Subcutaneous abdominal adipose tissue (tissue), 5 donors: ENCODE data around the gene RNF40.
A peak's percentile ranks its signal among the peaks of the same experiment; 100 is the strongest.
"Not testable (repeated sequence)": the region's sequence is repeated elsewhere in the genome, so short reads cannot be mapped to it uniquely, and the experiment has no call there.

Experiments used
- H3K27ac ChIP-seq: one replicate; pipeline ENCODE4 v1.7.0; 2013; ENCODE audit warnings: low read depth, mild to moderate bottlenecking, inconsistent platforms, low read length, moderate library complexity
- H3K27me3 ChIP-seq, 5 donors: one replicate each; pipeline ENCODE4 v1.7.0; 2013; ENCODE audit warnings: low read length in 5 of 5, inconsistent platforms in 1 of 5; ENCODE audit not compliant: control insufficient read depth in 5 of 5, insufficient read depth in 4 of 5
- H3K36me3 ChIP-seq, 5 donors: one replicate each; pipeline ENCODE4 v1.7.0; 2013; ENCODE audit warnings: low read length in 5 of 5; ENCODE audit not compliant: control insufficient read depth in 5 of 5, insufficient read depth in 5 of 5
- H3K4me1 ChIP-seq, 5 donors: one replicate each; pipeline ENCODE4 v1.7.0; 2013; ENCODE audit warnings: low read length in 5 of 5, mild to moderate bottlenecking in 3 of 5, moderate library complexity in 1 of 5; ENCODE audit not compliant: control insufficient read depth in 5 of 5, insufficient read depth in 5 of 5
- H3K4me3 ChIP-seq, 5 donors: one replicate each; pipeline ENCODE4 v1.7.0; 2013; ENCODE audit warnings: low read length in 5 of 5, low read depth in 1 of 5
- H3K9ac ChIP-seq, 5 donors: one replicate each; pipeline ENCODE4 v1.7.0; 2013; ENCODE audit warnings: low read length in 5 of 5, mild to moderate bottlenecking in 4 of 5, moderate library complexity in 3 of 5
- H3K9me3 ChIP-seq, 5 donors: one replicate each; pipeline ENCODE4 v1.7.0; 2013; ENCODE audit warnings: low read length in 5 of 5; ENCODE audit not compliant: control insufficient read depth in 5 of 5
- donor health status: healthy.
- donor health status: healthy.
- donor health status: healthy.
- donor health status: healthy.
- donor health status: healthy.

The RNF40 gene

DNA sequence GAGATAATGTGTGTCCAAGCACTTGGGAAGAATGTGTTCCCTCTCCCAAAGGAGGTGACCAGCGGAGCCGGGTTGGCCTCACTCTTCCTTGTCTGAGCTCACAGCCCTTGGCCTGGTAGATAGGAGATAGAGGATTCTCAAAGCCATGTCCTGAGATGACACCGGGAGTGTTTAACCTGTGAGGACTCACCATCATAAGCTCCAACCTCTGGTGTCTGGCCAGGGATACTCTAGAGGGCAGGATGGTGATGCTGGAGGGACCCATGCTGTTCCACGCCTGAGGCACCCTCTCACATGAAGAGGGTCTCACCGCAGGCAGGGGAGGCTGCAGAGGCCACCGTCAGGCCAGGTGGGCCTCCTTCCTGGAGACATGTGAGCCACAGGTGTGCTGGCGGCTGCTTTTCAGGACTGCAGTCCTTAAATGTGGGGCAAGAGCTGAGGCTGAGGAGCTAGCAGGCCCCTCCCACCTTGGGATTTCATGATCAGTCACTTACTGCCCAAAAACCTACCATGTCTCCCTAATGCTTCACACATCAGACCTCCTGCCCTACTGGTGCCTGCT lies 31.5 kb downstream of the RNF40 start:
- Histone ChIP-seq H3K9me3 (no peaks in the 10 kb centered on the region), H3K27ac (no peak overlapping the region), H3K9ac (no peak overlapping the region), H3K36me3 (no peaks in the 10 kb centered on the region), H3K4me3 (no peak overlapping the region), H3K4me1 (peaks cover 0 to 4% (median 0%) of the 10 kb centered on the region in 5 donors), H3K27me3 (no peaks in the 10 kb centered on the region)

DNA sequence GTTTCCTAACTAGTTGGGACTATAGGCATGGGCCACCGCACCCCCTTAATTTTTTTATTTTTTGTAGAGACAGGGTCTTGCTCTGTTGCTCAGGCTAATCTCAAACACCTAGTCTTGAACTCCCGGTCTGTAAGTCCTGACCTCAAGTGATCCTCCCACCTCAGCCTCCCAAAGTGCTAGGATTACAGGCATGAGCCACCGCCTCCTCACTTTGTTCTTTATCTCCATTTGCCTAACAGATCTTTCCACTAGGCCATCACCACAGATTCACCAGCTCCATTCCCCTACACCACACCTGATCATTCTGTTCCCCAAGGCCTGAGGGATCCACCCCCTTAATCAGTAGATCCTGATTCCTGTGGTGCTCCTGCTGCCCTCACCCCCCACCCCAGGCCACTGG lies 32.5 kb downstream of the RNF40 start:
- H3K4me1 ChIP-seq: peaks cover 0 to 4% (median 0%) of the 10 kb centered on the region in 5 donors
- H3K9ac ChIP-seq: no peak overlapping the region
- no peak overlapping the region for H3K27ac ChIP-seq

DNA sequence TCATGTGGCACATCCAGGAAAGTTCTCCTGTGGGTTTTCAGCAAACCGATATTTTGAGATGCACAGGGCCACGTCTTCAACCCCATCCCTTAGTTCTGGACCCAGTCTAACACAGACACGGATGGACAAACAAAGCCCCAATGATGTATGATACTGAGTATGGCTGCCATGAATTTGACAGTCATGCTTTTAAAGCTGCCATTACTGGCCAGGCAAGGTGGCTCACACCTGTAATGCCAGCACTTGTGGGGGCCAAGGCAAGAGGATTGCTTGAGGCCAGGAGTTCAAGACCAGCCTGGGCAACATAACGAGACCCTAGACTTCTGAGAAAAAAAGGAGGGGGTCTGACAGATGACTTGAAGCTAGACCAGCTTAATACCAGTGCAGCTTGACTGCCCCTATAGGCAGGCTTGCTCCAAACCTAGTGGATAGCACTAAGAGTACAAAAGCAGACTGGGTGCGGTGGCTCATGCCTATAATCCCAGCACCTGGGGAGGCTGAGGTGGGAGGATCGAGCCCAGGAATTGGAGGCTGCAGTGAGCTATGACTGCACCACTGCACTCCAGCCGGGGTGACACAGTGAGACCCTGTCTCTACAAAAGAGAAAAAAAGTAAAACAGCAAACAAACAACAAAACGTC lies 35.7 kb downstream of the RNF40 start:
- H3K9me3 ChIP-seq: no peaks in the 10 kb centered on the region
- no peak overlapping the region for H3K27ac ChIP-seq
- no peak overlapping the region for H3K9ac ChIP-seq
- no peaks in the 10 kb centered on the region for H3K27me3 ChIP-seq
- H3K4me1 ChIP-seq: peaks cover 0 to 4% (median 0%) of the 10 kb centered on the region in 5 donors
- no peaks in the 10 kb centered on the region for H3K36me3 ChIP-seq
- H3K4me3 ChIP-seq: no peak overlapping the region

More for the DNA sequence above, 32.5 kb downstream of the RNF40 start:
- H3K27me3 ChIP-seq: no peaks in the 10 kb centered on the region
- H3K9me3 ChIP-seq: no peaks in the 10 kb centered on the region
- no peak overlapping the region for H3K4me3 ChIP-seq
- no peaks in the 10 kb centered on the region for H3K36me3 ChIP-seq

DNA sequence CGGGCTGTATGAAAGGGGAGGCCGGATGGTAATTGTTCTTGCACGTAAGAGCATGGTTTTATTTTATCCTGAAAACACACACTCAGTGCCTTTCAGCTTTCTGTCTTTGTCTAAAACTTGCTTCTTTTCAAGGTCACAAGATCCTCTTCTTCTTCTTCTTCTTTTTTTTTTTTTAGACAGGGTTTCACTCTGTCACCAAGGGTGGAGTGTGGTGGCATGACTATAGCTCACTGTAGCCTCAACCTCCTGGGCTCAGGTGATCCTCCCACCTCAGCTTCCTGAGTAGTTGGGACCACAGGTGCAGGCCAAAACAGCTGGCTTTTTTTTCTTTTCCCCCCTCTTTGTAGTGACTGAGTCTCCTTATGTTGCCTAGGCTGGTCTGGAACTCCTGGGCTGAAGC lies 40.8 kb downstream of the RNF40 start:
- Histone ChIP-seq H3K27ac (no peak overlapping the region), H3K9me3 (no peaks in the 10 kb centered on the region), H3K4me3 (no peak overlapping the region), H3K27me3 (no peaks in the 10 kb centered on the region), H3K9ac (no peak overlapping the region), H3K4me1 (peaks cover 0 to 21% (median 18%) of the 10 kb centered on the region in 5 donors), H3K36me3 (no peaks in the 10 kb centered on the region)

DNA sequence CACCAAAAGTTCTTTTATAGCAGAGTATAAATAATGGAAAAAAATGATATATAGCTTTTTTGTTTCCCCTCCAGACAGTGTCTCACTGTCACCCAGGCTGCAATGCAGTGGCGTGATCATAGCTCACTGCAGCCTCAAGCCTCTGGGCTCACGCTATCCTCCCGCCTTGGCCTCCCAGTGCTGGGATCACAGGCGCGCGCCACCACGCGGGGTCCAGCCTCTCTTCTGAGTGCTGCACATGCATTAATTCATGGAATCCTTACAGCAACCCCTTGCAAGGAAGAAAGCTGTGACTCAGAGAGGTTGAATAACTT lies 42.9 kb downstream of the RNF40 start:
- H3K36me3 ChIP-seq: no peaks in the 10 kb centered on the region
- peak overlapping the region; percentile 70 to 86 (median 84) for H3K4me3 ChIP-seq
- peak overlapping the region; percentile 86 for H3K27ac ChIP-seq
- no peaks in the 10 kb centered on the region for H3K27me3 ChIP-seq
- H3K4me1 ChIP-seq: peaks cover 0 to 21% (median 18%) of the 10 kb centered on the region in 5 donors
- H3K9me3 ChIP-seq: no peaks in the 10 kb centered on the region
- peak overlapping the region; percentile 81 to 97 (median 95) for H3K9ac ChIP-seq

DNA sequence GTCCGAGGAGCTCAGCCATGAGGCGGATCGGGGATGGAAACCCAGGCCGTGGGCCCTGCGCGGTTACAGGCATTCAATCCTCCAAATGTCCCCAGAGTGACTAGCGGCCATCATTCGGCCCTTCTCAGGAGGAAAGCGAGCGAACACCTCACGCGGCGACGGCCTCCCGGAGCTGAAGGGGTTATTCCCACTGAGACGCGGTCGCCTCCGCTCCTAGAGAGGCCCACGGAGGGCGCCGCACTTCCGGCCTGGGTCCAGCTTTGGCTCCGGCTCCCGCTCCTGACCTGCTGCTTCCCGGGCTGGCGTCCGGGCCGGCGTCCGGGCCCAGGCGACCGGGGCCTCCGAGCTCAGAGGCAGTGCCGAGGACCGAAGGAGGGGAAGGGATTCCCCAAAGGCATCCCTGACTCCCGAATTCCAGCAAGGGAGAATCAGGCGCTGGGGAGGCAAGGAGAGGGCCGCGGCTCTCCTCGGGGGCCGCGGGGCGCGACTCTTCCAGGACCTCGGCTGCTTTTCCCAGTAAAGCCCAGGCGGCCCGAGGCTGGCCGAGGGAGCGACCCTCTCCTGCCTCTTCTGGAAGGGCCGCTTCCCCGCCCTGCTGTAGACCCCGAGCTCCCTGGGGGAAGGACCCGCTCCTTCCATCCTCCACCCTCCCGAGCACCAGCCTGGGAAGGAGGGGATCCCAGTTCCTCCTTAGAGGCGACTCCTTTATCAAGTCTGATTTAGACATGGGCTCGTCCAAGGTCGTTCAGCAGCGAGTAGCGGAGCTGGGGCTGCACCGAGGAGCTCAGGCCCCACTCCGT lies 43.4 kb downstream of the RNF40 start:
- peak overlapping the region; percentile 85 to 97 (median 95) for H3K9ac ChIP-seq
- no peaks in the 10 kb centered on the region for H3K36me3 ChIP-seq
- peak overlapping the region; percentile 77 to 88 (median 86) for H3K4me3 ChIP-seq
- peaks cover 0 to 21% (median 18%) of the 10 kb centered on the region in 5 donors for H3K4me1 ChIP-seq
- no peaks in the 10 kb centered on the region for H3K9me3 ChIP-seq
- H3K27ac ChIP-seq: peak overlapping the region; percentile 86
- no peaks in the 10 kb centered on the region for H3K27me3 ChIP-seq

DNA sequence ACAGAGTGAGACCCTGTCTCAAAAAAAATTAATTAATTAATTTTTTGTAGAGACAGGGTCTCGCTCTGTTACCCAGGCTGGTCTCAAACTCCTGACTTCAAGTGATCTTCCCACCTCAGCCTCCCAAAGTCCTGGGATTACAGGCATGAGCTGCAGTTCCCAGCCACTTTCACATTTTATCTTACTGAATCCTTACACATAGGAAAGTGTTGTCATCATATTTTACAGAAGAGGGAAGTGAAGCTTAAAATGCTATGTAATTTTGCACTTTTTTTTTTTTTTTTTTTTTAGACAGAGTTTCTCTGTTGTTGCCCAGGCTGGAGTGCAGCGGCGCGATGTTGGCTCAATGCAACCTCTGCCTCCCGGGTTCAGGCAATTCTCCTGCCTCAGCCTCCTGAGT lies 46.0 kb downstream of the RNF40 start:
- Histone ChIP-seq H3K36me3 (no peaks in the 10 kb centered on the region), H3K27ac (no peak overlapping the region), H3K4me3 (no peak overlapping the region), H3K27me3 (no peaks in the 10 kb centered on the region), H3K4me1 (peaks cover 0 to 23% (median 18%) of the 10 kb centered on the region in 5 donors), H3K9me3 (no peaks in the 10 kb centered on the region), H3K9ac (no peak overlapping the region)

DNA sequence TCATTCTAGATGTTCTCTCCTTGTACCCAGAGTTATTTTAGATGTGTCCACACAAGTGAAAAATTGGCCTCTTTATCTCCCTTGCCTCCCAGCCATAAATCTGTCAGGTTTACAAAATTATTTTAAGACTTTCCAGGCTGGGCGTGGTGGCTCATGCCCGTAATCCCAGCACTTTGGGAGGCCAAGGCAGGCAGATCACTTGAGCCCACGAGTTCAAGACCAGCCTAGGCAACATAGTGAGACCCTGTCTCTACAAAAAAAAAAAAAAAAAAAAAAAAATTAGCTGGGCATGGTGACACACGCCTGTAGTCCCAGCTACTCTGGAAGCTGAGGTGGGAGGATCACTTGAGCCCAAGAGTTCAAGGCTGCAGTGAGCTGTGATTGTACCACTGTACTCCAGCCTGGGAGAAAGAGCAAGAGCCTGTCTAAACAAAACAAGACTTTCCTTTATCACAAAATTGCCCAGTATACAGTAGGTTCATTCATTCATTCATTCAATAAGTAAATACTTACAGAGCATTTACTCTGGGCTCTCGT lies 46.8 kb downstream of the RNF40 start:
- H3K9ac ChIP-seq, H3K9me3 ChIP-seq, H3K27me3 ChIP-seq, H3K27ac ChIP-seq, H3K36me3 ChIP-seq, H3K4me3 ChIP-seq: not testable (repeated sequence)
- H3K4me1 ChIP-seq: peaks cover 0 to 30% (median 22%) of the 10 kb centered on the region in 5 donors

DNA sequence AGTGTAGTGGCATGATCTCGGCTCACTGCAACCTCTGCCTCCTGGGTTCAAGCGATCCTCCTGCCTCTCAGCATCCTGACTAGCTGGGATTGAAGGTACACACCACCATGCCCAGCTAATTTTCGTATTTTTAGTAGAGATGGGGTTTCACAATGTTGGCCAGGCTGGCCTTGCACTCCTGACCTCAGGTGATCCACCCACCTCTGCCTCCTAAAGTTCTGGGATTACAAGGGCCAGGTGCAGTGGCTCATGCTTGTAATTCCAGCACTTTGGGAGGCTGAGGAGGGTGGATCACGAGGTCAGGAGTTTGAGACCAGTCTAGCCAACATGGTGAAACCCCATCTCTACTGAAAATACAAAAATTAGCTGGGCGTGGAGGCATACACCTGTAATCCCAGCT lies 47.6 kb downstream of the RNF40 start:
- H3K9me3 ChIP-seq, H3K9ac ChIP-seq, H3K27ac ChIP-seq, H3K36me3 ChIP-seq, H3K27me3 ChIP-seq, H3K4me3 ChIP-seq: not testable (repeated sequence)
- H3K4me1 ChIP-seq: peaks cover 0 to 38% (median 26%) of the 10 kb centered on the region in 5 donors

DNA sequence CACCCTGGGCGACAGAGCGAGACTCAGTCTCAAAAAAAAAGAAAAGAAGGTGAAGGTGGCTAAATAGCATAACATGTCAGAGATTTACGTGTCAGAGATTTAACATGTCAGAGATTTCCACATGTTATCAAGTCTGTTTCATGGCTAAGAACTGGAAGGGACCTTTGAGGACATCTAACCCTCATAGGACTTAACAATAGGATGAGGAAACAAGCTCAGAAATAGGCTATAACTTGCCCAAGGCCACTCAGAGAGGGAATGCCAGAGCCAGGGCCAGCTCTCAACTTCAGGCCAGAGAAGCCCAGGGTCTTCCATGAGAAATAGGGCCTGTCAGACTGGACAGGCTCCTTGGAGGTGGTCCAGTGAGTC lies 51.7 kb downstream of the RNF40 start:
- peak overlapping the region; percentile 55 to 81 (median 67) for H3K4me3 ChIP-seq

More for the DNA sequence above, 51.7 kb downstream of the RNF40 start:
- Histone ChIP-seq H3K36me3 (no peaks in the 10 kb centered on the region), H3K4me1 (peaks cover 0 to 20% (median 11%) of the 10 kb centered on the region in 5 donors), H3K9me3 (no peaks in the 10 kb centered on the region), H3K9ac (peak overlapping the region in 4 of 5 donors; percentile 44 to 82 (median 62)), H3K27ac (peak overlapping the region; percentile 70), H3K27me3 (no peaks in the 10 kb centered on the region)
